Mammary epithelial cell (primary cell): ENCODE data around the gene HOXD13.

Experiments
- EZH2 ChIP-seq: IDR thresholded peaks from 2 replicates; pipeline ENCODE4 v1.6.1; 2012; ENCODE audit warnings: low read length, inconsistent platforms, borderline replicate concordance
- TF ChIP-seq, protein P1 (sequence below), 2 donors: IDR thresholded peaks in 1 of 2; conservative IDR thresholded peaks in 1 of 2; 2 replicates each; pipeline ENCODE4 v1.5.1; 2011 to 2012; ENCODE audit warnings: inconsistent platforms in 2 of 2, low read length in 2 of 2, mild to moderate bottlenecking in 2 of 2, control low read depth in 1 of 2, low read depth in 1 of 2; ENCODE audit not compliant: insufficient read depth in 1 of 2; ENCODE audit errors: extremely low read depth in 1 of 2

DNA sequence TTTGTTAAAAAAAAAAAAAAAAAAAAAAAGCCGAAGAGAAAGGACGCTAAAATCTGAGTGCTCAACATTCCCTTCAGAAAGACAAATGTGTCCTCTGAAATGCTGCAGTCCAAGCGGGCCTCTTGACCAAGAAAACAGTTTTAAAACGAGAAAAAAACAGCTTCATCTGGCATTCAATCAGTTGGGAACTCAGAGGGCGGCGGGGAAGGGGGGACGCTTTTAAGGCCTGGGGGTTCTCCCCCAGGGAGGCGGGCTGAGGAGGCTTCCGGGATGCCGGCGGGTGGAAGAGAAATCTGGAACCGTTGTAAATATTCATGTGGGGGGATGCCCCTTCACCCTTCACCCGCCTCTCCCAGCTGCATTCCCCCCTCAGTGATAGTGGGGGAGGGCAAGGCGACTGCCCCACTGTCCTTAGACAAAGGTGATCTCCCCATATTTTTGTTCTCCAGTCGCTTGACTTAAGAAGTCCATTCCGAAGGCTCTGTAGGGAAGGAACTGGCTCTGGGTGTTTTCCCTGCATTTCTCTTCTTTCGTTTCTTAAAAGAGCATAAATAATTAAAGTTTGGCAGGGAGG lies 11.3 kb downstream of the HOXD13 start:
- TF ChIP-seq EZH2: no peak
- TF ChIP-seq, protein P1, sequence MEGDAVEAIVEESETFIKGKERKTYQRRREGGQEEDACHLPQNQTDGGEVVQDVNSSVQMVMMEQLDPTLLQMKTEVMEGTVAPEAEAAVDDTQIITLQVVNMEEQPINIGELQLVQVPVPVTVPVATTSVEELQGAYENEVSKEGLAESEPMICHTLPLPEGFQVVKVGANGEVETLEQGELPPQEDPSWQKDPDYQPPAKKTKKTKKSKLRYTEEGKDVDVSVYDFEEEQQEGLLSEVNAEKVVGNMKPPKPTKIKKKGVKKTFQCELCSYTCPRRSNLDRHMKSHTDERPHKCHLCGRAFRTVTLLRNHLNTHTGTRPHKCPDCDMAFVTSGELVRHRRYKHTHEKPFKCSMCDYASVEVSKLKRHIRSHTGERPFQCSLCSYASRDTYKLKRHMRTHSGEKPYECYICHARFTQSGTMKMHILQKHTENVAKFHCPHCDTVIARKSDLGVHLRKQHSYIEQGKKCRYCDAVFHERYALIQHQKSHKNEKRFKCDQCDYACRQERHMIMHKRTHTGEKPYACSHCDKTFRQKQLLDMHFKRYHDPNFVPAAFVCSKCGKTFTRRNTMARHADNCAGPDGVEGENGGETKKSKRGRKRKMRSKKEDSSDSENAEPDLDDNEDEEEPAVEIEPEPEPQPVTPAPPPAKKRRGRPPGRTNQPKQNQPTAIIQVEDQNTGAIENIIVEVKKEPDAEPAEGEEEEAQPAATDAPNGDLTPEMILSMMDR (conservative IDR thresholded peaks at IDR 0.05 in 1 of 2, IDR thresholded peaks at IDR 0.05 in 1 of 2; ENCODE audit: extremely low read depth in 1 of 2, insufficient read depth in 1 of 2, low read depth in 1 of 2, low read length in 2 of 2): no peak
